Lower leg skin (tissue), 4 donors: ENCODE results near the gene NTPCR. TPM values are rescaled to one million over a fixed set of nuclear protein-coding genes. Genes with fewer than 3 reads are reported as not detected.

Experiments used
- DNase-seq, 2 donors: peaks; one replicate each; pipeline ENCODE4 v3.0.0-alpha.2; 2019; ENCODE audit warnings: low spot score in 2 of 2
- H3K4me3 ChIP-seq: fragments of 200-600 bp; sonication (generic); 2 replicates; pipeline ENCODE4 v1.5.1; 2017; ENCODE audit warnings: mild to moderate bottlenecking, low read depth; ENCODE audit not compliant: poor library complexity, severe bottlenecking
- CTCF ChIP-seq, 3 donors: fragments of 450-650 bp; IDR thresholded peaks; one replicate each; pipeline ENCODE4 v1.5.1; 2016; ENCODE audit warnings: antibody characterized with exemption in 3 of 3, mild to moderate bottlenecking in 3 of 3, moderate library complexity in 2 of 3
- POLR2A ChIP-seq, 2 donors: fragments of 450-650 bp; IDR thresholded peaks; one replicate each; pipeline ENCODE4 v1.6.1; 2016 to 2017; ENCODE audit warnings: antibody characterized with exemption in 2 of 2, mild to moderate bottlenecking in 1 of 2, moderate library complexity in 1 of 2
- WGBS, 2 donors: methylation state at CpG; one replicate each; pipeline ENCODE4 v1.1.5; 2018; 5-methylcytosine and 5-hydroxymethylcytosine counted together
- intact Hi-C: fragments of 100-400 bp; cut with DNase I; formaldehyde crosslinking; loops from one replicate; pipeline ENCODE4 v1.15.0; 2023; ENCODE audit warnings: low total_unique reads
- total RNA-seq, 4 donors: library from RNA; depleted of rRNA; stranded (reverse); fragments of >200 nt; gene quantifications; one replicate each; pipeline ENCODE4 v1.1.0, GENCODE V29; 2016

The NTPCR gene
- total RNA-seq, 4 donors from 2014 or later = 17.8 to 28.5 (median 21.8) TPM

DNA sequence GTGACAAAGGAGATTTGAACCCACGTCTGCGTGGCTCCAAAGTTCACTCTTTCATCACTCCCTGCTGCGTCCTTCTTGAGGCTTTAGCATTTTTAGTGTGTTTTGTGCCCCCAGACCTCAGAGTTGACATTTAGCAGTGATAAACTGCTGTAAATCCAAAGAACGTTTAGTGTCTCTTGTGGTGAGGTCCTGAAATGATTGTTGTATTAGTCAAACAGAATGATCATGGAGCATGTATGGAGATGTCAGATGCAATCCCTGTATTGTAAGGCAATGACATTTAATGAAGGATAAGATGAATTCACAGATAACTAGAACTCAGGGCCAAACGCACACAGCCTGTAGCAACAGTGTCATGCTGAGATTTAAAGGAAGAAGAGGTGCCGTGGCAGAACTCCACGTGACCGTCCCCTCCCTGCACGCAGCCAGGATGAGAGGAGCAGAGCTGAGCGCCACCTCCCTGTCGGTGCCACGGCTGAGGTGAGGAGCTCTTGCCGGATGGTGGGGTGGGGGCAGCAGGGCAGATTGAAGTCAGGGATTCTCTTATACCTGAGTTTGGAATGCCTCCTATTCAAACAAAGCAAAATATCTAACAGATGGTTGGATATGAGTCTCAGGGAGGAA lies 30.1 kb downstream of the NTPCR start:
- TF ChIP-seq CTCF (IDR thresholded peaks at IDR 0.05) = no peak
- no peak for TF ChIP-seq POLR2A (IDR thresholded peaks at IDR 0.05)
- intact Hi-C loops = no loop called here
- WGBS, 2 donors = 72% methylated on average over 13 of the region's 13 CpGs
- peak in 1 of 2 donors; percentile 82 for DNase-seq
- H3K4me3 ChIP-seq = no peak overlapping the region

- no peak for DNase-seq
- H3K4me3 ChIP-seq = no peak overlapping the region
- 50 to 57% methylated on average over 9 of the region's 9 CpGs for WGBS, 2 donors
- intact Hi-C loops = no loop called here
- TF ChIP-seq POLR2A (IDR thresholded peaks at IDR 0.05) = no peak
- no peak for TF ChIP-seq CTCF (IDR thresholded peaks at IDR 0.05)
Observed at GRCh38 chr1:232980986-232981560, 30.7 kb downstream of the NTPCR start.

DNA sequence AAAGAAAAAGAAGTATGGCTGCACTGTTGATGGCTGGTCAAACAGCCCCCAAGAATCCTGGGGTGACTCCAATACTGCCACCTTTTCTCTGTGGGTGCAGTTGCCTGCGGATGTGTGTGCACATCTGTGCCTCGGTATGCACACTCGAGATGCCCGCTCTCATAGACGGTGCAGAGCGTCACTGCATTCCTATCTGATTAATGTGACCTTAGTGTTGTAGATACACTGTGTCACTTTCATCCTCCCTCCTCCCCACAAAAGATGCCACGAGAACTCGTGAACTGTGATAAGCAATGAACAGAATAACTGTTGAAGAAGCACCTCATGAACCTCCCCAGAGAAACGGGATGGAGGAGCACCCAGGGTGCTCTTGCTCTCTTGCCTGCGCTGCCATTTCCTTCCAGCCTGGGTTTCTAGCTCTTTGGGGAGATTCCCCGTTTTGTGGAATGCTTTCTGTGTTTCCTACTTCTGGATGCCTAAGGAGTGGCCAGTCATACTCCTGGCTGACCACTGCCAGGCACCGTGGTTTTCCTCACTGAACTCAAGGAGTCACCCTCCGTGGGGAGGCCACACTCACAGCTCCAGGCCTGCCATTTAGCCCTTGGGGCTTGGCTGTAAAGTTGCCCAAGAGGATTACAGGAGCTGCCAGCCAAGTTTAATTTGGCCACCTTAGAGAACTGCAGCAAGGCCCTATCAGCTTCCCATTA lies 32.0 kb downstream of the NTPCR start:
- 66% methylated on average over 13 of the region's 13 CpGs for WGBS, 2 donors
- no peak overlapping the region for H3K4me3 ChIP-seq
- no peak for DNase-seq
- intact Hi-C loops = no loop called here
- TF ChIP-seq POLR2A (IDR thresholded peaks at IDR 0.05) (no peak), CTCF (IDR thresholded peaks at IDR 0.05) (no peak)

- H3K4me3 ChIP-seq = no peak overlapping the region
- WGBS, 2 donors = 96 to 97% methylated on average over 14 of the region's 14 CpGs
- DNase-seq = no peak
- TF ChIP-seq POLR2A (IDR thresholded peaks at IDR 0.05) (no peak), CTCF (IDR thresholded peaks at IDR 0.05) (no peak)
- intact Hi-C loops = no loop called here
Observed at GRCh38 chr1:232983375-232983774, 33.0 kb downstream of the NTPCR start.

DNA sequence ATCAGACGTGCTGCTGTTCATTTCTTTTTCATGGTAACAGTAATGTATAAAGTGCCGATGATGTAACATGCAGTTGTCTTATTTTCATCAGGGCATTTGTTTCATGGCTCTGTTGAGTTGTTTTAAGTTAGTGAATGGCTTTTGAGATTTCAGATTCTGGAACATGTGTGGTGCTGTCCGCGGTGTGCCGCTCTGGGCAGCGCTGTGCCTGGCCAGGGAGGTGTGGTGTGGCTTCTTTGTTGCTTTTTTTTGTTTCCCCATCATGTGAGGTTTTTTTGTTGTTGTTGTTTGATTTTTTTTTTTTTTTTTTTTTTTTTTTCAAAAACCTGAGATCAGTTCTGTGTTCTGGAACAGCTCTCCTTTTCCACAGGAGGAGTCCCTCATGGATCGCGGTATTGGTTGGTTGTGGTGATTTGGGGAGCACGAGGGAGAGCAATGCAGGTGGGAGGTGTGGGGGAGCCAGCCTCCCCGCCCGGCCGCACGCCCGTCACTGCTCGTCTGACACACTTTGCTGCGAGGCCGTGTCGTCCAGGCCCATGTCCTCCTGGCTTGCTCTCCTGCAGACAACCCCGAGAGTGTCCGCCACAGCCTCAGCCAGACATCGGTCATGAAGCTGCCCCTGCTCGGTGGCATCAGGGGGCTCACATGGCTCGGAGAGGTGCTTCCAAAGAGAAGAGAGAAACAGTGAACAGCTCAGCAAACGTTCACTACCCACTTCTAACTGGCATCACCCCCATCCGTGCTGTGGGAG lies 33.6 kb downstream of the NTPCR start:
- intact Hi-C loops = no loop called here
- no peak overlapping the region for H3K4me3 ChIP-seq
- WGBS, 2 donors = 90 to 97% methylated on average over 25 of the region's 25 CpGs
- no peak for DNase-seq
- TF ChIP-seq POLR2A (IDR thresholded peaks at IDR 0.05) (no peak), CTCF (IDR thresholded peaks at IDR 0.05) (no peak)
